ENCODE data around the gene SNX13. TPM values are rescaled to one million over a fixed set of nuclear protein-coding genes. Genes with fewer than 3 reads are reported as not detected.
A peak's percentile ranks its signal among the peaks of the same experiment; 100 is the strongest.
"Not testable (repeated sequence)": the region's sequence is repeated elsewhere in the genome, so short reads cannot be mapped to it uniquely, and the experiment has no call there.

The SNX13 gene
- polyA plus RNA-seq, 4 donors = 39.6 to 52.4 (median 43.8) TPM

DNA sequence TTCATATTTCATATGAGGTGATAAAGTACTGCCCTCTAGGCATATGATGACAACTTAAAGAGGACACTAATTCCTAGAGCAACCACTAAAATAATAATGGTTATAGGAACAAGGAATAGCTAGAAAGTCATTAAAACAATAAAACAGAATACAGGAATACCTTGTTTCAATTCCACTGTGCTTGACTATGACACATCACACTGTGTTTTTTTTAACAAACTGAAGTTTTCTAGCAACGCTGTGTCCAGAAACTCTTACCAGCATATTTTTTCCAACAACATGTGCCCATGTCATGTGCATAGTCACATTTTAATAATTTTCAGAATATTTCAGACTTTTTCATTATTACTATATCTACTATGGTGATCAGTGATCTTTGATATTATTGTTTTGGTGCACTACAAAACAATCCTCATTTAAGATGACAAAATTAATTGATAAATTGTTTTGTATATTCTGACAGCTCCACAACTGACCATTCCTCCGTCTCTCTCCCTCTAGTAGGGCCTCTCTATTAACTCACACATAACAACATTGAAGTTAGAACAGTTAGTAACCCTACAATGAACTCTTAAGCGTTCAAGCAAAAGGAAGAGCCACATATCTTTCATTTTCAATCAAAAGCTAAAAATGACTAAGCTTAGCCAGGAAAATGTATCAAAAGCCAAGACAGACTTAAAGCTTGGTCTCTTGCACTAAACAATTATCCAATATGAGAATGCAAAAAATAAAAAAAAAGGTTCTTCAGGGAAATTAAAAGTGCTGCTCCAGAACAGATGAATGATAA lies 85.8 kb downstream of the SNX13 start:
- no peak for DNase-seq (ENCODE audit: low read depth in 4 of 4, low spot score in 3 of 4)

DNA sequence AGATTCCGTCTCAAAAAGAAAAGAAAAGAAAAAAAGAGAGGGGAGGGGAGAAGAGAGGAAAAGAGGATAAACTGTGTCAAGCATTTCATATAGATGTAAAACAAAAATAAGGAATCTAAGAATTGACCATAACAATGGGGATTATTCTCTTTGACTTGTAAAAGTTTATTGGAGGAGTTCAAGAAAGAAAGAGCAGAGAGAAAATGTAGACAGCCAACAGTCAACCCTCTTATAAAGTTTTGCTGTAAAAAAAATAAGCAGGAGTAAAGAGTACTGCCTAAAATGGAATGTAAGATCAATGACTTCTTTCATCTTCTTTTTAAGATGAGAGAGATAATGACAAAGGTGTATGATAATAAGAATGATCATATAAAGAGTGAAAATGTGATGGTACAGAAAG lies 87.9 kb downstream of the SNX13 start:
- DNase-seq (ENCODE audit: low read depth in 4 of 4, low spot score in 3 of 4) = no peak

DNA sequence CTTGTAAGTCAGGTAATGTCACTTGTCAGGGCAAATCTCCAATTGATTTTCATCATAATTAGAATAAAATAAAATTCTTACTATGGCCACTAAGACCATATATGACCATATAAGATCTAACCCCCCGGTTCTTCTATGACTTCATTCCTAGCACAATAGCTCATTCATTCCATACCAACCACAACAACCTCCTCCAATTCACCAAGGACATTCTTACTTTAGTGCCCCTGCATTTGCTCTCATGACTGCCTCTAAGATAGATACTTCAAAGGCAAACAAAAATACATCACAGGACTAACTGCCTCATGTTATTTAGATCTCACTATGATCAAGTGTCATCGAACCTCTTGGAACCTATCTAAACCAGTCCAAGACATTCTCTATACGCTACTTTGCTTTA lies 90.8 kb downstream of the SNX13 start:
- no peak for DNase-seq (ENCODE audit: low read depth in 4 of 4, low spot score in 3 of 4)

DNA sequence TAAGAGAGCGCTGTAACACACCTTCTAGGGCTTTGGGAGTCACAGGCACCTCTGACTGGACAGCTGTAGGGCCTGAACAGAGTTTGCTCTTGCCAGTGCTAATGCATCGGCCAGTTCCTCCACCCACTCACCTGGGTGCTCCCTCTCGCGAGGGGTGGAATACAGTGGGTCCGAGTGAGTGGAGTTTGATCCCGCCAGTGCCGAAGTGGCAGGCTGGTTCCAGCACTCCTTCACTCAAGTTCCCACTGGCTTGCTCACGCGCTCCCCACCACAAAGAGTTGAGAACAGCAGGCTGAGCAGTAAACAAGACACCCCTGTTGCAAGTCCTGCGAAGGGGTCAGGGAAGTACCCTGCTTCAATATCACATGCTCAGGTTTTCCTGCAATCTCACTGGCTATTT lies 91.8 kb downstream of the SNX13 start:
- no peak for DNase-seq (ENCODE audit: low read depth in 4 of 4, low spot score in 3 of 4)

DNA sequence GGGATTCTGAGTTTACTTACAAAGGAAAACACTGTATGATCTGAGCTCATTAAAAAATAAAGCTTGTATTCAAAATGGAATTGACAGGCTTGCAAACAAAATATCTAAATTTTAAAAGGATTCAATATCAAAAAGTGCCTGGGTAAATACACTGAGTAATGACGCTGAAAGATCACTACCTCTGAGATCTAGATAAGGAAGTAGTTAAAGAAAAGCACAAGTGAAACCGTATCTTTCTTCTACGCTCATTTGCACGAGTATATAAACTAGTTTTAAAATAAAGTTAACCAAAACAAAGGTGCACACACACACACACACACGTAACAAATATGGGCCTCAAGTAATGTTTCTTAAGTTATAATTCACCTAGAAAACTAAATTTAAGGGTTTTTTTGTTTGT lies 93.4 kb downstream of the SNX13 start:
- no peak for DNase-seq (ENCODE audit: low read depth in 4 of 4, low spot score in 3 of 4)

DNA sequence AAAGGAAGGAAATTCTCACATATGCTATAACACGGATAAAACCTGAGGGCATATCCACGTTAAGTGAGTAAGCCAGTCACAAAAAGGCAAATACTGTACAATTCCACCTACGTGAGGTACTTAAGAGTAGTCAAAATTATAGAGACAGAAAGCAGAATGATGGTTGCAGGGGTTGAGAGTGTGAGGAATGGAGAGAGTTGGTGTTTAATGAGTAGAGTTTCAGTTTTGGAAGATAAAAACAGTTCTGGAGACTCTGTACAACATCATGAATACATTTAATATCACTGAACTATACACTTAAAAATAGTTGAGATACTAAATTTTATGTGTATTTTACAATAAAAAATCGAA lies 95.1 kb downstream of the SNX13 start:
- DNase-seq (ENCODE audit: low read depth in 4 of 4, low spot score in 3 of 4) = no peak

DNA sequence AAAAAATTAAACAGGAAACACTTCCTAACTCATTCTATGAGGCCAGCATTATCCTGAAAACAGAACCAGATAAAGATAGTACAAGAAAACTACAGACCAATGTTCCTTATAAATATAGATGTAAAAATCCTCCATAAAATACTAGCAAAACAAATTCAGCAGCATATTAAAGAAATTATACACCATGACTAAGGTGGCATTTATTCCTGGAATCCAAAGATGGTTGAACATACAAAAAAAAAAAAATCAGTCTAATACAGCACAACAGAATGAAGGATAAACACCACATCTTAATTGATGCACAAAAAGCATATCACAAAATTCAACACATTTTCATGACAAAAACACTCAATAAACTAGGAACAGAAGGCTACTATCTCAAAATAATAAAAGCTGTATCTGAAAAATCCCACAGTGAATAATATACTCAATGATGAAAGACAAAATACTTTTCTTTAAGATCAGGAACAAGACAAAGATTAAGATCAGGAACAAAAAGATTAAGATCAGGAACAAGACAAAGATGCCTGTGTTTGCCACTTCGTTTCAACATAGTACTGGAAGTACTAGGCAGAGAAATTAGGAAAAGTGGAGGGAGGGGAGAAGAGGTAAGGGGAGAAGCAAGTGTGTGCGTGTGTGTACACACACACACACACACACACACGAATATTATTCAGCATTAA lies 95.6 kb downstream of the SNX13 start:
- DNase-seq (ENCODE audit: low read depth in 4 of 4, low spot score in 3 of 4) = no peak

DNA sequence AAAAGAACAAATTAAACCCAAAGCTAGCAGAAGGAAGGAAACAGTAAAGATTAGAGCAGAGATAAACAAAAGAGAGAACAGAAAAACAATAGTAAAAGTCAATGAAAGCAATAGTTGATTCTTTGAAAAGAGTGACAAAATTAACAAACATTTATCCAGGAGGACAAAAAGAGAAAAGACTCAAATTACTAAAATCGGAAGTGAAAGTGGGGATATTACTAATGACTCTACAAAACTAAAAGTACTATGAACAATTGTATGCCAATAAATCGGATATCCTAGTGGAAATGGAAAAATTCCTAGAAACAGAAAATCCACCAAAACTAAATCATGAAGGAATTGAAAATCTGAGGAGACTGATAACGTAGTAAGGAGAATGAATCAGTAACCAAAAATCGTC lies 96.3 kb downstream of the SNX13 start:
- DNase-seq (ENCODE audit: low read depth in 4 of 4, low spot score in 3 of 4) = no peak

DNA sequence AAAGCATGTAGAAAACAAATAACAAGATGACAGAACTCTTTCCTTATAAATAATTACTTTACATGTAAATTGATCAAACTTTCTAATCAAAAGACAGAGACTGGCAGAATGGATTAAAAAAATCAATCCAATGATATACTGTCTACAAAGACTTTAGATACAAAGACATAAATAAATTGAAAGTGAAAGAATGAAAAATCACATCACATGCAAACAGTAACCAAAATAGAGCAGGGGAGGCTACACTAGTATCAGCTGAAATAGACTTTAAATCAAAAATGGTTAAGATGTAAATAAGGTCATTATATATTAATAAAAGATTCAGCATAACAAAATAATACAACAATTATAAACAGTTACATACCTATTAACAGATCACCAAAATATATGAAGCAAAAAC lies 97.3 kb downstream of the SNX13 start:
- no peak for DNase-seq (ENCODE audit: low read depth in 4 of 4, low spot score in 3 of 4)

DNA sequence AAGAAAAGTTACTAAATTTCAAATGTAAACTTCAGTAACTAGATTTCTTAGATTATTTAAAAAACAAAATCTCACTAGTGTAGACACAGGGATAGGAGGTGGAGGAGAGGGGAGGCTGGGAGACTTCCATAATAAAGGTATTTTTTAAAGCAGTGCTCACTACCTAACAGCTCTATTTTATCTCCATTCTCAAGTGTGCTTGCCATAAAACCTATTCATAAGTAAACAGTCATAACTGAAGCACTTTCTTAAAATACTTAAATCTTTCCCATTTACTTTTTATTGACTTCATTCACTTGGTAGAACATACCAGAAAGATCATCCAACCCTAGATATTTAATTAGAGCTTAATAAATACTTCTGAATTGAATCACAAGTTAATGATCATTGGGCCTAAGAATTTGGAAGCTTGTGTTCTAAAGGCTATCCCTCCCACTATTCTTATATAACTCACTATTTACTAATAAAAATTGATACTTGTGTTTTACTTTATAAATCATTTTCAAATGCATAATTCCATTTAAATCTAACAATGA lies 107.4 kb downstream of the SNX13 start:
- no peak for DNase-seq (ENCODE audit: low read depth in 4 of 4, low spot score in 3 of 4)

DNA sequence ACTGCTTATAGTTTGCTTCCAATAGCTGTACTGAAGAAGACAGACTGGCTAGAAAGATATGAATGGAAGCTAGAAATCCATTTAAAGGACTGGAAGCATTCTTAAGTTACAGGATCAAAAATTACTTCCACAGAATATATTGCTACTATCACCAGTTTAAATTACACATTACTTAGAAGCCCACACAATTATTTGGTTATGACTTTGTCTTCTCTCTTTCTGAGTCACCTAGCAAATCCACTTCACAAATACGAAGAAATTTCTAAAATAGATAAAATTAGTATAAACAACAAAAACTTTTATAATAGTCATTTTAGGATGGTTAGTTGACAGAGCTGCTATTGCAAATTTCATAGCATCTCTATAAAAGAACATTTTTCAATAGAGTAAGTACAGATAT lies 108.1 kb downstream of the SNX13 start:
- no peak for DNase-seq (ENCODE audit: low read depth in 4 of 4, low spot score in 3 of 4)

DNA sequence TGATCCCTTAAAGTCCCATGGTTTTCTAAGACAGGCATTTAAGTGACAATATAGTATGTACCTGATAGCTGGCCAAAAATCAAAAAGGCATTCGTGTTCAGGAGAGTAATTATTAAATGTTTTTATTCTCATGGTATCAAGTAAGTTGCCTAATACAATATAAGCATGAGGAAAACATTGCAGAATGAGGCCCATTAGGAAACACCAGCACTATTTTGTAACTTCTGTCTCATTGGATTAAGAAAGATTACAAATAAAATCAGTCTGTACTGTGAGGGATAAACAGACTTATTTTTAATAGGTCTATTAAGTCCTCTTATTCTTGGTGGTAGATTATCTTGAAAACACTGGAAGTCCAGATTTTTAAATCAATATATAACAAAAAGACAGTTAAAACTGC lies 110.1 kb downstream of the SNX13 start:
- DNase-seq (ENCODE audit: low read depth in 4 of 4, low spot score in 3 of 4) = no peak

DNA sequence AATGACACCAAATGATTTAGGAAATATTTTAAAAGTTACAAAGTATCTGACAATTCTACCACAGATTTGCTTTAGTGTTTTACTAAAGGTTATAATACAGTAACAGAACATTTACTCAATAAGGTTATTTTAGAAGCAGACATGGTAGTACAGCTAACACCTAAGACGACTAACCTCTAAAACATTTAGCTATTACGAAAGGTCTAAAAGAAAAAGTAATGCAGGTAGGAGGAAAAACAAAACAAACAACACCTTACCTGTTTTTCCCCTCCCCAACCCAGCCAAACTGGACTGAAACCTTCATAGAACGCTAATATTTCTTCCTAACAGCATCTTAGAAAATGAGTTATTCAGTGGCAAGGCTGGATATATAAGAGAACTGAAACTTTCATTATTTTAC lies 111.3 kb downstream of the SNX13 start:
- DNase-seq (ENCODE audit: low read depth in 4 of 4, low spot score in 3 of 4) = no peak

DNA sequence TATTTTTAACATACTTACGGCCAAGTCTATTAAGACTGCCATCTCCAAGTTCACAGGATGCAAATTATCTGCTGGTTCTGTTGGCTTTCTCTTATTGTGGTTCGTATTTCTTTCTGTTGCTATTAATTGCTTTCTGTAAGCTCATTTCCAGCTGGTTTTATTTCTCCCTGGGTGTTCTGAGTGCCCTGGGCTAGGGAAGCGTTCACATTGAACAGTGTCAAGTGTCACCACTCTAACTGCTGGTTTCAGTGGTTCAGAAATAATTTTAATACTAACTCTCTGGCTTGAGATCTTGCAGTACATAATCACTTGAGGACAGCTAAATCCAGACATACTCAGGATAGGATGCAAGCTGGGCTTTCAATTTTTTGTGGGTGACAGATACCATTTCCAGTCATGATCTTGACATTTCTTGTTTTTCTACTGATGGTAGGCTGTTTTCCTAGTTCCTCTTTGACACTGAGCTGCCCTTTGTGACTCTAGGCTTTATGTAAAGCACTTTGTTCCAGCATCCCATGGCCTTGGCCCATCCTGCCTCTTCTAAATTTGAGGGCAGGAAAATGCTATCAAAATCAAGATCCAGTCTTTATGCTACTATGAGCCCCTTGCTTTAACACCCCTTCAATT lies 117.6 kb downstream of the SNX13 start:
- peak in 1 of 4 donors; percentile 6 for DNase-seq (ENCODE audit: low read depth in 4 of 4, low spot score in 3 of 4)

DNA sequence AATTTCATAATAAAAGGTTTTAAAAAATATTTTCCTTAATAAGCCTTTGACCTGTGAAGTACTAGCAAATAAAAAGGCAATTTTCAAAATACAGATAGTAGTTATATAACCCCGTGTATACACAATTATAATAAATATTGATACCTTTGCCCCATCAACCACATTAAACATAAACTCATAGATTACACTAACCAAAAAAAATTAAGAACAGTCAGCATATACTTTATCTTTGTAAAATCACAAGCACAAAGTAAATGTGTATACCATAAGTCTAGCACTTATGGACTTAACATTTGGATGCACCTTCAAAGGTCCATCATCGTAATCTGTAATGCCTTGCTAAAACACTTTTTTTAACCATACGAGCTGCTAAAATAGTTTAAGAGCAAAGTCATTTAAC lies 123.4 kb downstream of the SNX13 start:
- DNase-seq (ENCODE audit: low read depth in 4 of 4, low spot score in 3 of 4) = no peak

DNA sequence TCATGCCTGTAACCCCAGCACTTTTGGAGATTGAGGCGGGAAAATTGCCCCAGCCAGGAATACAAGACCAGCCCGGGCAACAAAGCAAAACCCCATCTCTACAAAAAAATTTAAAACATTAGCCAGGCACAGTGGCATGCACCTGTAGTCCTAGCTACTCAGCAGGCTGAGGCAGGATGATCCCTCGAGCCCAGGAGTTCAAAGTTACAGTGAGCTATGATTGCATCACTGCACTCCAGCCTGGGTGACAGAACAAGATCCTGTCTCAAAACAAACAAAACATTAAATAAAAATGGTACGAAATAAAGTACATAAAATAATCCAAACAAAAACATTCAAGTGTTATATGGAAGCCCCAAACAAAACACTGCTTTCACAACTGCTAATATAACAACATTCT lies 125.0 kb downstream of the SNX13 start:
- DNase-seq (ENCODE audit: low read depth in 4 of 4, low spot score in 3 of 4) = no peak

DNA sequence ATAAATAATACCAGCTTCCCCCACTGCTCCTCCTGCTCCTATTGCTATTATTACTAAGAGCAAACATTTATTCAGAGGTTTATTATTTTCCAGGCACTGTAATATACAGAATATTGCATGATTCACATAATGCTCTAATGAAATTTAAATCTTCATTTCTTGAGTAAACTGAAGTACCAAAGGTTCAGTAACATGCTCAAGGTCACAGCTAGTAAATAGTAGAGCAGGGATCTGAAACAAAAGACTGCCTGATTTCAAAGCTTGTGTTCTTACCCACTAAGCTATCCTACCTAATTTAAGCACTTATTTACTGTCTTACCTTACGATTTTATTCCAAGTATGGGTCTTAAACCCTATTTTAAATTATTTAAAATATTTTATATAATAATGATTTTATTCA lies 126.2 kb downstream of the SNX13 start:
- no peak for DNase-seq (ENCODE audit: low read depth in 4 of 4, low spot score in 3 of 4)

DNA sequence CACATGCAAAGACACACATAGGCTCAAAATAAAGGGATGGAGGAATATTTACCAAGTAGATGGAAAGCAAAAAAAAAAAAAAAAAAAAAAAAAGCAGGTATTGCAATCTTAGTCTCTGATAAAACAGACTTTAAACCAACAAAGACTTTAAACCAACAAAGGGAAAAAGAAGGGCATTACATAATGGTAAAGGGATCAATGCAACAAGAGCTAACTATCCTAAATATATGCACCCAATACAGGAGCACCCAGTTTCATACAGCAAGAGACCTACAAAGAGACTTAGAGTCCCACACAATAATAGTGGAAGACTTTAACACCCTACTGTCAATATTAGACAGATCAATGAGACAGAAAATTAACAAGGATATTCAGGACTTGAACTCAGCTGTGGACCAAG lies 131.1 kb downstream of the SNX13 start:
- DNase-seq (ENCODE audit: low read depth in 4 of 4, low spot score in 3 of 4) = not testable (repeated sequence)

DNA sequence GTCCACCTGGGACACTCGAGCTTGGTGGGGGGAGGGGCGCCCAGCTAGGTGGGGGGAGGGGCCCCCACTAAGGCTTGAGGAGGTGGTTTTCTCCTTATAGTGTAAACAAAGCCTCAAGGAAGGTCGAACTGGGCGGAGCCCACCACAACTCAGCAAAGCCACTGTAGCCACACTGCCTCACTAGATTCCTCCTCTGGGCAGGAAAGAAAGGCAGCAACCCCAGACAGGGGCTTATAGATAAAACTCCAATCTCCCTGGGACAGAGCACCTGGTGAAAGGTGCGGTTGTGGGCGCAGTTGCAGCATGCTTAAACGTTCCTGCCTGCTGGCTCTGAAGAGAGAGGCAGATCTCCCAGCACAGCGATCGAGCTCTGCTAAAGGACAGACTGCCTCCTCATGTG lies 133.1 kb downstream of the SNX13 start:
- DNase-seq (ENCODE audit: low read depth in 4 of 4, low spot score in 3 of 4) = no peak

DNA sequence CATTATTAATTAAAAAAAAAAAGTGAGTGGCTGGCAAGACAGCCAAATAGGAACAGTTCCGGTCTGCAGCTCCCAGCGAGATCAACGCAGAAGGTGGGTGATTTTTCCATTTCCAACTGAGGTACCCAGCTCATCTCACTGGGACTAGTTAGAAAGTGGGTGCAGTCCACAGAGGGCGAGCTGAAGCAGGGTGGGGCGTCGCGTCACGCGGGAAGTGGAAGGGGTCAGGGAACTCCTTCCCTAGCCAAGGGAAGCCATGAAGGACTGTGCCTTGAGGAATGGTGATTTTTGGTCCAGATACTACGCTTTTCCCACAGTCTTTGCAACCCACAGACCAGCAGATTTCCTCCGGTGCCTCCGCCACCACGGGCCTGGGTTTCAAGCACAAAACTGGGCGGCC lies 133.7 kb downstream of the SNX13 start:
- no peak for DNase-seq (ENCODE audit: low read depth in 4 of 4, low spot score in 3 of 4)

DNA sequence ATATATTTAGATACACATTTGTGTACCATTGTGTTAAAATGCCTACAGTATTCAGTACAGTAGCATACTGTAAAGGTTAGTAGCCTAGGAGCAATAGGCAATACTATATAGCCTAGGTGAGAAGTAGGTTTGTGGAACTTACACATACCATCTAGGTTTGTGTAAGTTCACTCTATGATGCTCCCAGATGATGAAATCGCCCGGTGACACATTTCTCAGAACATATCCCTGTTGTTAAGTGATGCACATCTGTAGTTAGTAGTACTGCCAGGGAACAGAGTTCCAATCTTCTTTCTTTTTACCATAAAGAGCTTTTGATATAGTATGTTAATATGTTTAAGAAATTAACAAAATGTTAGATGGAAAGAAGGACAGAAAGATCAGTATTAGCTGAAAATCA lies 138.2 kb downstream of the SNX13 start:
- no peak for DNase-seq (ENCODE audit: low read depth in 4 of 4, low spot score in 3 of 4)

Measured in left renal pelvis (tissue), 4 donors.